ENCODE measurements around the gene ACTG1. TPM values are rescaled to one million over a fixed set of nuclear protein-coding genes. Genes with fewer than 3 reads are reported as not detected.

ACTG1 gene
- total RNA-seq, 1 experiment from 2014 or later, result 3,455 TPM

DNA sequence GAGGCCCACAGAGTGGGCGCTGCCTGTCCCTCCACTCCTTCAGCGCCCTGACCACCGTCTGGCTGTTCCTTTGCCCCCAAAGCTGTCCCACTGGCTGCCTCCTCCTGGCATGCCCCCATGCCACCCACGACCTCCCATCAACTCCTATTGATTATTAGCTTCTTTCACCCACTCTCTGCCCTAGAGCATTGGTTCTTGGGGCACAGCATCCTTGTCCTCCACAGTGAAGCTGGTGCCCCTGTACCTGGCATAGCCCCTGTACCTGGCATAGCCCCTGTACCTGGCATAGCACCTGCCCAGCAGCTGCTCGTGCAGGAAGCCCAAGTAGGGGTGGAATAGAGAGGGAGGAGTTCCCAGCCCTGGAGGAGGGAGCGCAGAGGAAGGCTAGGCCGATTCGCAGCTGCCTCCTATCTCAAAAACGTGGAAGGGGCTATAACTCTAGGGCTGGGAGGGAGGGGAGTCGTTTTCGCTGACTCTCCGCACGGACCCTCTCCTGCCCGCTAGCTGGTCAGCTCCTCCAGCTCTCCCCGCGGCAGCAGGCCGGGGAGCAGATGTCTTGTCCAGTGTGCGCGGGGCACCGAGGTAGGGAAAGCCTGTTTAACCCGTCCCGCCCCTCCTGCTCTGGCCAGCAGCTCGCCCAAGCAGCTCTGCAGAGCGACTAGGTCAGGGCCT, 5.7 kb upstream of the ACTG1 start (continued):
- TF ChIP-seq, protein P1, sequence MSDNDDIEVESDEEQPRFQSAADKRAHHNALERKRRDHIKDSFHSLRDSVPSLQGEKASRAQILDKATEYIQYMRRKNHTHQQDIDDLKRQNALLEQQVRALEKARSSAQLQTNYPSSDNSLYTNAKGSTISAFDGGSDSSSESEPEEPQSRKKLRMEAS (CRISPR knock-in tag; IDR thresholded peaks at IDR 0.05), result no peak
- TF ChIP-seq JAZF1 (CRISPR knock-in tag; IDR thresholded peaks at IDR 0.05) (no peak), ZNF317 (CRISPR knock-in tag; IDR thresholded peaks at IDR 0.05; ENCODE audit: borderline replicate concordance, low read depth) (no peak)
- TF ChIP-seq, protein P2, sequence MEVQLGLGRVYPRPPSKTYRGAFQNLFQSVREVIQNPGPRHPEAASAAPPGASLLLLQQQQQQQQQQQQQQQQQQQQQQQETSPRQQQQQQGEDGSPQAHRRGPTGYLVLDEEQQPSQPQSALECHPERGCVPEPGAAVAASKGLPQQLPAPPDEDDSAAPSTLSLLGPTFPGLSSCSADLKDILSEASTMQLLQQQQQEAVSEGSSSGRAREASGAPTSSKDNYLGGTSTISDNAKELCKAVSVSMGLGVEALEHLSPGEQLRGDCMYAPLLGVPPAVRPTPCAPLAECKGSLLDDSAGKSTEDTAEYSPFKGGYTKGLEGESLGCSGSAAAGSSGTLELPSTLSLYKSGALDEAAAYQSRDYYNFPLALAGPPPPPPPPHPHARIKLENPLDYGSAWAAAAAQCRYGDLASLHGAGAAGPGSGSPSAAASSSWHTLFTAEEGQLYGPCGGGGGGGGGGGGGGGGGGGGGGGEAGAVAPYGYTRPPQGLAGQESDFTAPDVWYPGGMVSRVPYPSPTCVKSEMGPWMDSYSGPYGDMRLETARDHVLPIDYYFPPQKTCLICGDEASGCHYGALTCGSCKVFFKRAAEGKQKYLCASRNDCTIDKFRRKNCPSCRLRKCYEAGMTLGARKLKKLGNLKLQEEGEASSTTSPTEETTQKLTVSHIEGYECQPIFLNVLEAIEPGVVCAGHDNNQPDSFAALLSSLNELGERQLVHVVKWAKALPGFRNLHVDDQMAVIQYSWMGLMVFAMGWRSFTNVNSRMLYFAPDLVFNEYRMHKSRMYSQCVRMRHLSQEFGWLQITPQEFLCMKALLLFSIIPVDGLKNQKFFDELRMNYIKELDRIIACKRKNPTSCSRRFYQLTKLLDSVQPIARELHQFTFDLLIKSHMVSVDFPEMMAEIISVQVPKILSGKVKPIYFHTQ (CRISPR knock-in tag; IDR thresholded peaks at IDR 0.05), result no peak

DNA sequence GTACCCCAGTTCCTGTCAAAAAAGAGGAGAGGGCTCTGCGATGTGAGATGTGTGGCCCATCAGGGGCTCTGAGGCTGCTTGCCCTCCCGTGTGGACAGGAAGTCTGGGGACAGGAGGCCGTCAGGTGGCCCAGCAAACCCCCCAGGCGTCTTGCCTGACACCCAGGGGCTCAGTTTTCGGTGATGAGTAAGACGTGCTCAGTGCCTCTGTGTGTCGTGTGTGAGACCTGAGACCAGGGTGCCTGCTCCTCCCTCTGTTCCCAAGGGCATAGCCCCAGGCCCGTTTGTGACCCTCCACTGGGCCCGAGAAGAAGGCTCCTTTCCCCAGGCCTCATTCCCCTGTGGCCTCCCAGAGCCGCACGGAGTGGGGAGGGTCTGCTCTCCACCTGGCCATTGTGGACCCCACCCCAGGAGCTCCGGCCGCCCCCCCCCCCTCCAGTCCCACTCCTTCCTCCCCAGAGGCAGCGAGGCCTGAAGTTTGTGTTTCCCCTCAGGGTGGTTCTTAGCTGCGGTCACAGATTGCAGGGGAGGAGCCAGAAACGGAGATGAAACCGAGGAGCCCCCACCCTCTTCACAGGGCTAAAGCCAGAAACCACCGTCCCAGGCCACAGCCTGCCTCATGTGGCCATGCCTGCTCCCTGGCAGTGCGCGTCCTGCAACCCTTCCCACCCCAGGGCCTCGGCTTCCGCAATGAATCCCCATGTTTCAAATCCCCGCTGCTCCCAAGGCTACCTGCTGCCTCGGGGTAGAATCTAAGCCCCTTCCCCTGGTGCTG, 4.9 kb upstream of the ACTG1 start:
- Mint-ChIP-seq H3K27ac (no peak overlapping the region), H3K27me3 (ENCODE audit: low read depth) (peaks cover 36% of the 10 kb centered on the region), H3K4me1 (peaks cover 27% of the 10 kb centered on the region), H3K36me3 (no peaks in the 10 kb centered on the region), H3K4me3 (peak overlapping the region; percentile 57), H3K9me3 (no peaks in the 10 kb centered on the region)
- no peak for DNase-seq (ENCODE audit: low spot score)
- POLR2A ChIA-PET, result interaction anchor here (0.6 to 2.7 kb wide), 3 partner anchors 10 to 113 kb away, joined by 3 to 20 read pairs (median 9); no protein-coding TSS in a partner anchor
- TF ChIP-seq TP53 (CRISPR knock-in tag; IDR thresholded peaks at IDR 0.05) (no peak), ZBTB21 (CRISPR knock-in tag; IDR thresholded peaks at IDR 0.05; ENCODE audit: borderline replicate concordance) (0 out of 2 replicates have a peak, but pooled peaks have one; percentile 28), E2F1 (CRISPR knock-in tag; IDR thresholded peaks at IDR 0.05) (no peak), ZNF121 (CRISPR knock-in tag; IDR thresholded peaks at IDR 0.05) (no peak), ZMAT4 (CRISPR knock-in tag; IDR thresholded peaks at IDR 0.05) (no peak), ATF6 (CRISPR knock-in tag; IDR thresholded peaks at IDR 0.05) (no peak)
- CTCF ChIA-PET, result interaction anchor here (0.8 to 2.9 kb wide), 10 partner anchors 9 to 195 kb away, joined by 3 to 25 read pairs (median 8); partner anchors contain the start of genes FAAP100 and MRPL12
- 0 out of 2 replicates have a peak, but pooled peaks have one; percentile 0 for ATAC-seq

DNA sequence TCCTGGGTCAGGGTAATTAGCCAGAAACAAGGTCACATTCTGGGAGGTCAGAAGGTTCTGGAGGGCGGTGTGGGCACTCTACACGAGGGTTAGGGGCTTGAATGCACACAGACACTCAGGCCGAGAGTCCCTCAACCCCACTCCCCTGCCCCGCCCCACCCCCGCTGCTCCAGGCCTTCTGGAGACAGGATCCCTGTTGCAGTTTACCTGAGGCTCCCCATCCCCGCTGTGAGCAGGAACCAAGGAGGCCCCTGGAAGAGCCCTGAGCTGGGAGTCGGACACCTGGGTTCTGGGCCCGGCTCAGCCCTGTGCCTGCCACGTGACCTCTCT, 4.4 kb upstream of the ACTG1 start:
- ChIA-PET POLR2A (interaction anchor here (2.7 kb wide), 1 partner anchor 10 kb away, joined by 20 read pairs; no protein-coding TSS in a partner anchor), CTCF (no interaction called here)
- peaks cover 2% of the 10 kb centered on the region for H3K36me3 Mint-ChIP-seq
- DNase-seq (ENCODE audit: low spot score) (no peak), ATAC-seq (no peak)
- TF ChIP-seq, protein P3, sequence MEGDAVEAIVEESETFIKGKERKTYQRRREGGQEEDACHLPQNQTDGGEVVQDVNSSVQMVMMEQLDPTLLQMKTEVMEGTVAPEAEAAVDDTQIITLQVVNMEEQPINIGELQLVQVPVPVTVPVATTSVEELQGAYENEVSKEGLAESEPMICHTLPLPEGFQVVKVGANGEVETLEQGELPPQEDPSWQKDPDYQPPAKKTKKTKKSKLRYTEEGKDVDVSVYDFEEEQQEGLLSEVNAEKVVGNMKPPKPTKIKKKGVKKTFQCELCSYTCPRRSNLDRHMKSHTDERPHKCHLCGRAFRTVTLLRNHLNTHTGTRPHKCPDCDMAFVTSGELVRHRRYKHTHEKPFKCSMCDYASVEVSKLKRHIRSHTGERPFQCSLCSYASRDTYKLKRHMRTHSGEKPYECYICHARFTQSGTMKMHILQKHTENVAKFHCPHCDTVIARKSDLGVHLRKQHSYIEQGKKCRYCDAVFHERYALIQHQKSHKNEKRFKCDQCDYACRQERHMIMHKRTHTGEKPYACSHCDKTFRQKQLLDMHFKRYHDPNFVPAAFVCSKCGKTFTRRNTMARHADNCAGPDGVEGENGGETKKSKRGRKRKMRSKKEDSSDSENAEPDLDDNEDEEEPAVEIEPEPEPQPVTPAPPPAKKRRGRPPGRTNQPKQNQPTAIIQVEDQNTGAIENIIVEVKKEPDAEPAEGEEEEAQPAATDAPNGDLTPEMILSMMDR (IDR thresholded peaks at IDR 0.05), result no peak
- TF ChIP-seq SOX15 (CRISPR knock-in tag; IDR thresholded peaks at IDR 0.05), result no peak
- no peak for TF ChIP-seq FOXP1 (CRISPR knock-in tag; IDR thresholded peaks at IDR 0.05; ENCODE audit: borderline replicate concordance)
- no peak for TF ChIP-seq MLX (CRISPR knock-in tag; IDR thresholded peaks at IDR 0.05)
- TF ChIP-seq, protein P4, sequence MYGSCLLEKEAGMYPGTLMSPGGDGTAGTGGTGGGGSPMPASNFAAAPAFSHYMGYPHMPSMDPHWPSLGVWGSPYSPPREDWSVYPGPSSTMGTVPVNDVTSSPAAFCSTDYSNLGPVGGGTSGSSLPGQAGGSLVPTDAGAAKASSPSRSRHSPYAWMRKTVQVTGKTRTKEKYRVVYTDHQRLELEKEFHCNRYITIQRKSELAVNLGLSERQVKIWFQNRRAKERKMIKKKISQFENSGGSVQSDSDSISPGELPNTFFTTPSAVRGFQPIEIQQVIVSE (CRISPR knock-in tag; IDR thresholded peaks at IDR 0.05; ENCODE audit: borderline replicate concordance), result no peak
- no peak for TF ChIP-seq ZMAT4 (CRISPR knock-in tag; IDR thresholded peaks at IDR 0.05)
- TF ChIP-seq CREM (CRISPR knock-in tag; IDR thresholded peaks at IDR 0.05), result no peak
- TF ChIP-seq NFYB (CRISPR knock-in tag; conservative IDR thresholded peaks at IDR 0.05; ENCODE audit: low read depth), result no peak
- no peak overlapping the region for H3K4me3 Mint-ChIP-seq
- no peak overlapping the region for H3K27ac Mint-ChIP-seq
- peaks cover 27% of the 10 kb centered on the region for H3K4me1 Mint-ChIP-seq
- H3K9me3 Mint-ChIP-seq, result no peaks in the 10 kb centered on the region
- peaks cover 31% of the 10 kb centered on the region for H3K27me3 Mint-ChIP-seq (ENCODE audit: low read depth)

Measured in WTC11 (cell line).